ENCODE measurements around the gene RAB3A.

RAB3A gene

DNA sequence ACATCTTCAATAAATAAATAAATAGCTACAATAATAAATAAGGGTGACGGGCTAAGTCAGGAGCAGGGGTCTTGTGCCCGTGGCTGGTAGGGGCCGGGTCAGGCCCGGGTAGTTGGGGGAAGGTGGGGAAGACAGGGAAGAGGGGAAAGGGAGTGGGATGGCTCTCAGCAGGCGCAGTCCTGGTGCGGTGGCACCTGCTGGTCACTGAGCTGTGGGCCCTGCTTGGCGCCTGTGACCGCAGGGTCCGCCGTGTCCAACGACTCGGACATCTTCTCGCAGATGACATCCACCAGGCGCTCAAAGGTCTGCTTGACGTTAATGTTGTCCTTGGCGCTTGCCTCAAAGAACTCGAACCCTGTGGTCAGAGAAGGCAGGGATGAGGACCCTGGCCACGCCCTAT is 6.5 kb downstream of the RAB3A start:
- no peak for DNase-seq (ENCODE audit: low read depth)

DNA sequence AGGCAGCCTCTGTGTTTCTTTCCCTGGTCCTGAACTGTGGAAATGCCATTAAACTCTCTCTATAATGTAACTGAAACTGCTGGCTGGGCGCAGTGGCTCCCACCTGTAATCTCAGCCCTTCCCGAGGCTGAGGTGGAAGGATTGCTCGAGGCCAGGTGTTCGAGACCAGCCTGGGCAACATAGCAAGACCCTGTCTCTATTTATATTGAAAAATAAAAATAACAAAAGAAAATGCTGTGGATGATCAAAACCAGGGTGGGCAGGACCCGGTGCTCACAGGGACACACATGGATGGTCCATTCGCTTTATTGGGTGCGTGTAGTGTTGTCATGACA is 7.4 kb downstream of the RAB3A start:
- DNase-seq (ENCODE audit: low read depth) = no peak

DNA sequence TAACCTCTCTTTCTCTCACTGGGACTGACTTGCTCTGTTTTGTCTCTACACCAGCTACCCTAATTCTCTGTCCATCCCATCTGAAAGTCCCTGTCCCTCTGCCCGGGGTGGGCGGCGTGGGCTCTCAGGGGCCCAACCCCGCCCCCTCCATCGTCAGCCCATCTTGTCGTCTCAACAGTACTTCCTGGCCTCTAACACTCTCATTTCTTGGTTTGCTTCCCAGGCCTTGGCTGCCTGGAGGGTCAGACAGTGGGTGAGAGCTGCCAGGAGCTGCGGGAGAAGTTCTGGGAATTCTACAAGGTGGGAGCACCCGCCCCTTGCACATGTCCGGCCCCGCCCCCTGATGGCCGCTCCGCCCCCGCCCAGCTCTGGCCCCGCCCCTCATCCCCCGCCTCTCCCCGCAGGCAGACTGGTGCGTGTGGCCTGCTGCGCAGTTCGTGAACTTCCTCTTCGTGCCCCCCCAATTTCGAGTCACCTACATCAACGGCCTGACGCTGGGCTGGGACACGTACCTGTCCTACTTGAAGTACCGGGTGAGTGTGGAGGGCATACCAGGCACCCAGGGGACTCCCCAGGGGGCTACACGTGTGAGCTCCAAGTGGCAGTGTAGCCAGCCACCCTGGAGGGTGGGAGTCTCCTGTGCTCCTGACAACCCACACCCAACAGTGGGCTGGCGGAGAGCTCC is 9.1 kb downstream of the RAB3A start:
- no peak for DNase-seq (ENCODE audit: low read depth)

DNA sequence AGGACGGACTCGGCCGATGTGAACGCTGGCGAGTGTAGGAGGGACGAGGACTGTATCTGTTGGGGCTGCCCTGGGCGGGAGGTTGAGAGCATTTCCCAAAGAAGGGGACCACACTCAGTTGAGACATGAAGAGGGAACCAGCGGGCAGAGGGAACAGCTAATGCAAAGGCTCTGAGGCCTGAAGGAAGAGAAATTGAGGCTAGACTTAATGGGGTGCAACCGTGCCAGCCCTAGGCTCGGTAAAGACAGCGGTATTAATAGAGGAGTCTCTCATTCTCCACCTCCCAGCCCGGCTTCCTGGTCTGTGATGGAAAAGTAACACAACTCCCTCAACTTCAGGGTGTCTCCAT is 9.7 kb downstream of the RAB3A start:
- DNase-seq (ENCODE audit: low read depth) = no peak

DNA sequence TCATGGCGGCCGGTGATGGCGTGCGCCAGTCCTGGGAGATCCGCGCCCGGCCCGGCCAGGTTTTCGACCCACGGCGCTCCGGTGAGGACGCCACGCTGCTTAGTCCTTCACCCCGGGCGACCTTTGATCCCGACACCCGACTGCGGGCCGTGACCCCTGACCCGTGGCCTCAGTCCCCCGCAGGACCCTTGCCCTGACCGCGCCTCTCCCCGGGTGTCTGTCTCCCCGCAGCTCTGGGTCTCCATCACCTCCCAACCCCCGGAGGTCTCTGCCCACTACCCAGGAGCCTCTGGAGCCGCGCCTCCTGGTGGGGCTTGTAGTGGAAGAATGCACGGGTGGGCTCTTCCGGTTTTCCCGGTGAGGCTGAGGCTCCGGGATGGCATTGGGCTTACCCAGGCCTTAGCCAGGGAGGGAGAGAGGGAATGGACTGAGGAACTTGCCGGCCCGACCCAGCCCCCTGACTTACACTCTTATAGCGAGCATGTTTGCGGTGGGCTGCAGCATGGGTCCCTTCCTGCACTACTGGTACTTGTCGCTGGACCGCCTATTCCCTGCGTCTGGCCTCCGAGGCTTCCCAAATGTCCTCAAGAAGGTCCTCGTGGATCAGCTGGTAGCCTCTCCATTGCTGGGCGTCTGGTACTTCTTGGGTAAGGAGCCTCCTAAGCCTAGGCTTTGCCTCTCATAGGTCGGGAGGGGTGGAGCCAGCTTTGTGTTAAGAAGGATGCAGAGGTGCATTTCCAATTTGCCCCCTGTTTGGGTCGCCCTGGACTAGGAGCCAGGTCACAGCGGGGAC is 10.3 kb downstream of the RAB3A start:
- no peak for DNase-seq (ENCODE audit: low read depth)

DNA sequence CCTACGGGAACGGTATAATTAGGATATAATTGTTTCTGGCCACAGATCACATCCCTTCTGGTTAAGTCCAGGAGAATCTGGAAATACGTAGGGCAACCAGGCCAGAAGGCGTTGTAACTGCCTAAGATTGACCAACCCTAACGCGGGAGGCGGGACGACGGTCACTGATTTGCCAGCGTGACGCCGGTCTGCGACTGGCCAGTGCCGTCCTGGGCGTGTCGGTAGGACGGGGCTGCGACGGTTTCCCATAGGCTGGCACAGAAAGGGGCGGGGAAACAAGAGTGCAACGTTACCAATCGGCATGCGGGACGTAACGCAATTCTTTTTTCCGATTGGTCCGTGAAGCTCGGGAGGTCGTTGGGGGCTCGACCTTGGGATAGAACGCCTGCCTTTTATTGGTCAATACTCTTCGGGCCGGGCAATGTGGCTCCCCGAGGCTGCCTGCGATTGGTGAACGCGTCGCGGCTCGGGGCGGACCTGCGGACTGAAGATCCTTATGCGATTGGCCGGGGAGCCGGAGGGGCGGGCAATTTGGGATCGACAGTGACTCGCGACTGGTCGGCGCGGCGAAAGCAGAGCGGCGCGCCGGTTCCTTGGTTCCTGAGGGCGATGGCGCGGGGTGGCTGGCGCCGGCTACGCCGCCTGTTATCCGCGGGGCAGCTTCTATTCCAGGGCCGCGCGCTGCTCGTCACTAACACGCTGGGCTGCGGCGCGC is 11.0 kb downstream of the RAB3A start, which contains the start of gene MPV17L2:
Gene MPV17L2 (plus strand): TSS at position 546 of the 715 bp plus-strand sequence. CDS start 64 bp downstream, at position 610.
- peak; percentile 93 for DNase-seq (ENCODE audit: low read depth)

DNA sequence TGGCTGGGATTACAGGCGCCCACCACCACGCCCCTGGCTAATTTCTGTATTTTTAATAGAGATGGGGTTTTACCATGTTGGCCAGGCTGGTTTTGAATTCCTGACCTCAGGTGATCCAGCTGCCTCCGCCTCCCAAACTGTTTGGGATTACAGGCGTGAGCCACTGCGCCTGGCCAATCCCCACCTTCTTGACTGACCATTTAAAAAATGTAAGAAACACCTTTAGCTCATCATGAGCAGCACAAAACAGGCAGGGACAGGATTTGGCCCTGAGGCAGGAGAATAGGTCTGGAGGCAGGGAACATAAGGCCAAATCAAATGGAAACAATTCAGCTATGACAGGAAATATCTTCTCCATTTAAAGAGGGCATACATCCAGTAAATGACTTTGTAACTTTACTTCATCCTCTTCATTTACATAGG is 12.2 kb downstream of the RAB3A start:
- DNase-seq (ENCODE audit: low read depth) = no peak

DNA sequence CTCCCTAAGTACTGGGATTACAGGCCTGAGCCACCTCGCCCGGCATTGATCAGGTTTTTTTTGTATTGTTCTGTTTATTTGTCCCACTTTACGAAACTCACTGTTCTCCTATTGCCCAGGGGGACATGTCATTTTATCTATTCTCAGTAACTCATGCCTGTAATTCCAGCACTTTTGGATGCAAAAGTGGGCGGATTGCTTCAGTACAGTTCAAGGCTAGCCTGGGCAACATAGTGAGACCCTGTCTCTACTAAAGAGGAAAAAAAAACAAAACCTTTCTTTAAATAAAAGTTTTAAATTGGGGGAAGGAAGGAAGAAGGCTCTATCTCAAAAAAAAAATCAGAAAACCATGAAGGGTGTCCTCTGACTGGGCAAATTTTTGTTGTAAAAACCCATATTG is 13.6 kb downstream of the RAB3A start:
- DNase-seq (ENCODE audit: low read depth) = no peak

DNA sequence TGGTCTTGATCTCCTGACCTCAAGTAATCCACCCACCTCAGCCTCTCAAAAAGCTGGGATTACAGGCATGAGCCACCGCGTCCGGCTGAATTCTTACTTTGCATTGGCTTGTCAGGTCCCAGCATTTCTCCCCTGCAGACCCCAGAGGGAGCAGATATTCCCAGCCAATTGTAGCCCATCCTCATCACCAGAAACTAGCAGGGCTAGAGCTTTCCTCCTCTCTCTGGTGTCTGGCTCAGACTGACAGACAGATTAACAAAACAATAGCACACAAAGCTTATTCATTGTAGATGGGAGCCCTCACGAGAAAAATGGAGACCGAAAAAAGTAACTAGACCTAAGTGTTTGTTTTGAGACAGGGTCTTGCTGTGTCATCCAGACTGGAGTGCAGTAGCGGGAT is 18.3 kb downstream of the RAB3A start:
- no peak for DNase-seq (ENCODE audit: low read depth)

DNA sequence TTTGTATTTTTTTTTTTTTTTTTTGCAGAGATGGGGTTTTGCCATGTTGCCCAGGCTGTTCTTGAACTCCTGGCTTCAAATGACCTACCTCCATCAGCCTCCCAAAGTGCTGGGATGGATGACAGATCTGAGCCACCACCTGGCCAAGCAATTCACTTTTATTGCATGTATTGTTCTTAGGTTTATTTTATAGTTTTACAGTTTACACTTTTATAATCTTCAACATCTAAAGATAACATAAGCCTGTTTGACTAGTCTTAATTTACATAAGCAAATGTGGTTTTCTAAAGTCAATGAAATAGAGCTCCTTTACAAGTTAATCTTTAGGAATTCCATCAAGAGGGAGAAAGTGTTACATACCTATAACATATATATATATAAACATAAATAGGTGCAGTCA is 20.3 kb downstream of the RAB3A start:
- DNase-seq (ENCODE audit: low read depth) = no peak

DNA sequence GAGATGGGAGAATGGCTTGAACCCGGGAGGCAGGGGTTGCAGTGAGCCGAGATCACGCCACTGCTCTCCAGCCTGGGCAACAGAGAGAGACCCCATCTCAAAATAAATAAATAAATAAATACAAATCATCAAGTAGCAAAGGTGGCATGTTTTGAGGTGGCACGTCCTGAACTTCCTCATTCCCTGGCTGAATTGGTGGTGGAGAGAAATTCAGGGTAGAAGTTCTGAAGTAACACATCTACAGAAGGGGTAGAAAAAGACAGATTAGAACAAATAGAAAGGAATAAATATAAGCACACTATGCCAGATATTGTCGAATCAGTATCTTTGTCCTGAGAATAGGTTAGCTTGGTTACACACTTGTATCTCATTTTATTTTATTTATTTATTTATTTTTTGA is 23.9 kb downstream of the RAB3A start:
- DNase-seq (ENCODE audit: low read depth) = no peak

DNA sequence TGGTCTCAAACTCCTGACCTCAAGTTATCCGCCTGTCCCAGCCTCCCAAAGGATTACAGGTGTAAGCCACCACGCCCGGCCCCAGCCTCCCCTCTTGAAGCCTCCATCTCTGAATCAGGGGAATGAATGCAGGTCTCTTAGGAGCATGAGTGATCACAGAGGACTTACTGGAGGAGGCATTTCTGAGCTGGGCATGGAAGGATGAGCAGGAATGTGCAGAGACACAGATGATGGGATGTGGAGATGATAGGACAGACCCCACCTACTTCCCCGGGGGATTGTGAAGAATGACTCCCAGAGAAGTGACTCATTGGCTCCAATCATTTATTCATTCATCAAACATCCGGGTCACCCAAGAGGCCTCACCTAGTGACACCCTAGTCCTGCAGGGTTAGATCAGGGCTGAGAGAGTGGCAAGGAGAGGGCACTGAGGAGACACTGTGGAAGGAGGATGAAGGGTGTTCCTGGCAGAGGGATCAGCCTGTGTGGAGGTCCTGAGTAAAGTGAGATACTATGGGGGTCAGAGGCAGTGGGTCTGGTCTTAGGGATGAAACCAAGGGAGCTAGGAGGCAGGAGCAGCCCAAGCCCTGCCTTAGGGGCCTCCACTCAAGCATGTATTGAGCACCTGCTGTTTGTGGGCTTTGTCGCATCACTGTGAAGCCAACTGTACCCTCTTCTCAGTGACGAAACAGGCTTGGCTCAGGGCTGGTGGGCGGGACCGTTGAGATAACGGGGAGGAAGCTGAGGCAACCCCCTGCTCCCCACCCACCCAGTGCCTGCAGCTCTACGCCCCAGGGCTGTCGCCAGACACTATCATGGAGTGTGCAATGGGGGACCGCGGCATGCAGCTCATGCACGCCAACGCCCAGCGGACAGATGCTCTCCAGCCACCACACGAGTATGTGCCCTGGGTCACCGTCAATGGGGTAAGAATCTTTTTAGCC is 27.2 kb downstream of the RAB3A start:
- DNase-seq (ENCODE audit: low read depth) = no peak

DNA sequence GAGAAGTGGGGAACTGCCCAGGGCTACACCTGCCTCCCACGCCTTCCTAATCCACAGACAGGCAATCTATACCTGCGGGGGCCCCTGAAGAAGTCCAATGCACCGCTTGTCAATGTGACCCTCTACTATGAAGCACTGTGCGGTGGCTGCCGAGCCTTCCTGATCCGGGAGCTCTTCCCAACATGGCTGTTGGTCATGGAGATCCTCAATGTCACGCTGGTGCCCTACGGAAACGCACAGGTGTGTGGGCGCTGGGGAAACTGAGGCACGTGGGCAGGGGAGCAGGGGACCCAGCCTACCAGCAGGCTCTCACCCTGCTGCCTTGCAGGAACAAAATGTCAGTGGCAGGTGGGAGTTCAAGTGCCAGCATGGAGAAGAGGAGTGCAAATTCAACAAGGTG is 28.9 kb downstream of the RAB3A start:
- DNase-seq (ENCODE audit: low read depth) = no peak

DNA sequence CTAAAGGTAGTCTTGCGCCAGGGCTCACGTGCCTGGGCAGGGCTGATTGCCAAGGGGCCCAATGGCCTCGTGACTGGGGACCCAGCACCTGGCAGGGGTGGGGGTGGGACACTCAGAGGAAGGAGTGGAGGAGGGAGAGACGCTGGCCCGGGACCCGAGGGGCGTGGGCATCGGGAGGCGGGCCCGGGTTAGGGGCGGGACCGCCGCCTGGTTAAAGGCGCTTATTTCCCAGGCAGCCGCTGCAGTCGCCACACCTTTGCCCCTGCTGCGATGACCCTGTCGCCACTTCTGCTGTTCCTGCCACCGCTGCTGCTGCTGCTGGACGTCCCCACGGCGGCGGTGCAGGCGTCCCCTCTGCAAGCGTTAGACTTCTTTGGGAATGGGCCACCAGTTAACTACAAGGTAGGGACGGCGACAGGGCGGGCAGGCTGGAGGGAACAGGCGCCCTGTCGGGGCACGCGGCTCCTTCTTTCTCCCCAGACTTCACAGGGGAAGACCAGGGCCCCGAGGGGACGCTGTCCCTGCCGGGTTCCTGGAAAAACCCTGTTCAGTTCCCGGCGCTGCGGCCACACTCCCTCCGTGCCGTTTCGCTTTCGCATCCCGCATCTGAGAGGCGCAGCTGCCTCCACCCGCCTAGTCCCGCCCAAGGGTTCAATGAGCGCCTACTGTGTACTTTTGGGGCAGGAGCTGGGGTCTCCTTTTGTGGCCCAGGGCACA is 30.1 kb downstream of the RAB3A start, which contains the start of gene IFI30:
Gene IFI30 (plus strand): TSS at position 242 of the 717 bp plus-strand sequence. CDS start 29 bp downstream, at position 271.
- DNase-seq (ENCODE audit: low read depth) = peak; percentile 50

DNA sequence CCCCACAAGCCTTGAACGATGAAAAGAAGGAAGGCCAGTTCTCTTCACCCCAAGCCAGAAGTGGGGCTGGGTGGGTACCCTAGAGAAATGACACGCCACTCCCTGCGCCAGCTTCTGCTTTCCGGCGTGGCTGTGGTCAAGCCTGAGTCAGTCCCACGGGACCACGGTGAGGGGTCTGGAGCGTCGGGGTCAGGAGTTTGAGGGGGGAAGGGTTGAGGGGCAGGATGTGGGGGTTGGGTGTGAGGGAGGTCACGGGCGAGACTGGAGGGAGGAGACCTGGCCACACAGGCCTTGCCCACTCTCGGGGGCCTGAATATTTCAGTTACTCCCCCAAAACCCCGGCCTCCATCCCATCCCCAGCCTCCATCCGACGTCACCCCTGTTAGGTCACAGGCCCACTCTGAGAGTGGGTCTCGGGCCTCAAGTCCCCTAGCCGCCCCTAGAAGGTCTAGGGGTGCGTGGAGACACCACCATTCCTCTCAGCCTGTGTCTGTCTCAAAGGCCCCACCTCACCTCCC is 30.7 kb downstream of the RAB3A start:
- no peak for DNase-seq (ENCODE audit: low read depth)

DNA sequence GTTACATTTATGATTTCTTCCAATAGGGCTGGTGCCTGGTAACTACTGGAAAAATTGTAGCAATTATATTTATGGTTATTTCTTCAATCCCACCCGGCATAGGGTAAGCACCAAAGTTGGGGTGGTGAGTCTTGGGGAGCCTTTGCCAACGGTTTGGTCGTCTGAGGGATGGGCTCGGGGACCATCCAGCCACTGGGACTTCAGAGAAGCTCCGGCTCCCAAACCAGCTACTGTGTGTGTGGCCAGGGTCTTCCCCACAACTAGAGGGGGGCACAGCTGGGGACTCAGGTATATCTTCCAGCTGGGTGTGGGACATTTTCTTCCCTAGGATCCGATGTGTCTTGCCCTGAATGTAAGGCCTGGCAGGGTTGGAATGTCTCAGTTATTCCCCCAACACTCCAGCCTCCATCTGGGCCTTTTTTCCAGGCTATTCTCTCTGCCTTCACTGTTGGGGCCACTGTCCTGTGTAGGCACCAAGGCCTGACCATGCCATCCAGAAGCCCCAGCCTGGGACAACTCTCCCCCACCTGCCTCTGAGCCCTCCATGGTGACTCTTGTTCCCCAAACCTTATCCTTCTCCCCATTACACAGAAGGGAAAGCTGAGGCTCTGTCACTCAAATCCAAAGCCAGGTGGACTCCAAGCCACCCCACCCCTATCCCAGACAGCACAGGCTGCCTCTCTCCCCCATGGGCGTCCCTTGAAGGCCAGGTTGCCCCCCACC is 31.4 kb downstream of the RAB3A start:
- DNase-seq (ENCODE audit: low read depth) = no peak

DNA sequence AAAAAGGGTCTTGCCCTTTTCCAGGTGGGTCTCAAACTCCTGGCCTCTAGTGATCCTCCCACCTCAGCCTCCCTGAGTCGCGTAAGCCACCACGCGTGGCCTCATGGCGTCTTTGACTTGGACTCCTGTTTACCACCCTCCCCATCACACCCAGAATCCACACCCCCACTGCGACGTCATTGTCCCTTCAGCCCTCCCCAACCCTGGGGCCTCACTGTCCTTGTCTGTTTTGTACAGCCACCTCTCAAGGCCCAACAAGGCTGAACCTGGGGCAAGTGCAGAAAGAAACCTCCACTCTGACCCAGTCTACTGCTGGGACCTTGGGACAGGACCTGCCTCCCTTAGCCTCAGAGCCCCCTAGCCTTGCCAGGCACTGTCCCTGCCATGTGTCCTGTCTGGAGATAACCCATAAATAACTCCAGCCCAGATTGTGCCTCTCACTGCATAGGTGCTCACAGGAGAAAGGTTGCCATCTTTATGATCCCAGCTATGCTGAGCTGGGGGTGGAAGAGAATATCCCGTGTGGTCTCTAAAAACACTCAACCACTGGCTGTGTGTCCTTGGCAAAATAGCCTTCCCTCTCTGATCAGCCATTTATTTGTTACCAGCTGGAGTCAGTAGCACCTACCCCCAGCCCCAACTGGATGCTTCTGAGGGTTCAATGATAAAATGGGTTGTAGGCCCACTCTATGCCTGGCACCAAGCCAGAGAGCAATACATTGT is 32.1 kb downstream of the RAB3A start:
- DNase-seq (ENCODE audit: low read depth) = no peak

DNA sequence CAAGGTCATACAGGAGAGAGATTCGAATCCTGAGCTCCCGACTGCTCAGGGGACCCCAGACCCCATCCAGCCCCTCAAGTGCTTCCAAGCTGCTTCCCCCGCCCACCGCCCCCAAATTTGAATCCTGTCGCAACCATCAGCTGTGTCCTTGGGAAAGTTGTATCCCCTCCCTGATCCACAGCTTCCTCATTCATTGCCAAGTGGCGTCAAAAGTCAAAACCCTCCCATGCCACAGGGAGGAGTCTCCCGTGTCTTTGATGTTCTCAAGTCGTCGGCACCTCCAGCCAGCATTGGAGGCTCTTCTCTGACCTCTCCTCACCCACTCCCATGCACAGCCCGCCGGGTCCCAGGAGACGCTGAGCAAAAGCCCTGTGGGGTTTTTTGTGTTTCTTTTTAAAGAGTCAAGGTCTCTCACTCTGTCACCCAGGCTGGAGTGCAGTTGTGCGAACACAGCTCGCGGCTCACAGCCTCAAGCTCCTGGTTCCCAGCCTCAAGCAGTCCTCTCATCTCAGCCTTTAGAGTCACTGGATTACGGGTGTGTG is 33.1 kb downstream of the RAB3A start:
- DNase-seq (ENCODE audit: low read depth) = no peak

DNA sequence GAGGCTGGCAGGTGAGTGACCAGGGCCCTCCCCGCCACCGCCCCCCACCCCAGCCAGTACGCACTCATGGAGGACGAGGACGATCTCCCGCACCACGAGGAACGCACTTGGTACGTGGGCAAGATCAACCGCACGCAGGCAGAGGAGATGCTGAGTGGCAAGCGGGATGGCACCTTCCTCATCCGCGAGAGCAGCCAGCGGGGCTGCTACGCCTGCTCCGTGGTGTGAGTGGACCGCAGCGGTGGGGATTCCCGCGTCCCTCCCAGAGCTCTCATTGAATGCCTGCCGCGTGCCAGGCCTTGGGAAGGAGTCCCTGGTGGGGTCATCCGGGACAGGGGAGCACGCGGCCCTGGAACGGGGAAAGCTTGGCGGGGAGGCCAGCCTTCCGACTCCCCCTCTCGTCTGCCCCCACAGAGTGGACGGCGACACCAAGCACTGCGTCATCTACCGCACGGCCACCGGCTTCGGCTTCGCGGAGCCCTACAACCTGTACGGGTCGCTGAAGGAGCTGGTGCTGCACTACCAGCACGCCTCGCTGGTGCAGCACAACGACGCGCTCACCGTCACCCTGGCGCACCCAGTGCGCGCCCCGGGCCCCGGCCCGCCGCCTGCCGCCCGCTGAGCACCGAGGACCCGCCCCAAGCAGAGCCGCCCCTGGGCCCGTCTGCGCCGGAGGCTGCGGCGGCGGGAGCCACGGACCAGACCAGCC is 35.0 kb downstream of the RAB3A start:
- DNase-seq (ENCODE audit: low read depth) = no peak
